Measurements from ENCODE around the gene CORO1C. TPM values are rescaled to one million over a fixed set of nuclear protein-coding genes. Genes with fewer than 3 reads are reported as not detected.

The CORO1C gene
- total and polyA plus RNA-seq, 9 of the 15 experiments (the other 6 are each of a cell fraction or from before 2014, with no cell fraction given), result 55.2 to 280 (median 150) TPM

DNA sequence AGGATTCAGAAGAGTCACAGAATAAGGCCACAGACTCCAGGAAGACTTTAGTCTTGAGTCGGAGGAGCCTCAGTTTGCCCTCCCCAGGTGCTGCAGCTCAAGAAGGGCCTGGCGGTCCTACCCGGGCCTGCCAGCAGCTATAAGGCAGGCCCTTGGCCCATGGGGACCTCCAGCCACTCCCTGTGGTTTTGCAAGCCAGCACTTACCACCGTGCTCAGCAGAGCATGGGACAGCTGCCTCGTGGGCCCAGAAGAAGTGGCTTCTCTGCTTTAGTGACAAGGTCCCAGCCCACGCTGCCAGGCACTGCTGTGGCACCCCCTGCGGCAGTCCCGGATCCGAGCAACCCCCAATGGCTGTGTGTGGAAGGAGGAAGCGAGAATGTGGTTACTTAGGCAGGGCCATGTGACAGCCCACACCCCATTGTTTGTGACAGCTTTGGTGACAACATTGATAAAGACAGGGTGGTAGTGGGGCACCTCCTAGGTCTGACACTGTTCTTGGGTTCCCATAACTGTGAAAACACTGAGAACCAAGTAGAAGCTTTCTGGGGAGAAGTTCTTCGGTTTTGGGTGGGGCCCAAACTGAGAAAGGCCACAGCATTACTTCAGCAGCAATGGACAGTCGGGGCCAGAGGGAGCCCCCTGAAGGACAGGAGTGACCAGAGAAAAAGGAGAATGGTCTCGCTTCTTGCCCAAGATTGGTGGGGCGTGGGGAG is 97.6 kb downstream of the CORO1C start, which contains the start of gene SELPLG (continued):
- TF ChIP-seq, protein P1, sequence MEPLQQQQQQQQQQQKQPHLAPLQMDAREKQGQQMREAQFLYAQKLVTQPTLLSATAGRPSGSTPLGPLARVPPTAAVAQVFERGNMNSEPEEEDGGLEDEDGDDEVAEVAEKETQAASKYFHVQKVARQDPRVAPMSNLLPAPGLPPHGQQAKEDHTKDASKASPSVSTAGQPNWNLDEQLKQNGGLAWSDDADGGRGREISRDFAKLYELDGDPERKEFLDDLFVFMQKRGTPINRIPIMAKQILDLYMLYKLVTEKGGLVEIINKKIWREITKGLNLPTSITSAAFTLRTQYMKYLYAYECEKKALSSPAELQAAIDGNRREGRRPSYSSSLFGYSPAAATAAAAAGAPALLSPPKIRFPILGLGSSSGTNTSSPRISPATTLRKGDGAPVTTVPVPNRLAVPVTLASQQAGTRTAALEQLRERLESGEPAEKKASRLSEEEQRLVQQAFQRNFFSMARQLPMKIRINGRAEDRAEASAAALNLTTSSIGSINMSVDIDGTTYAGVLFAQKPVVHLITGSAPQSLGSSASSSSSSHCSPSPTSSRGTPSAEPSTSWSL (CRISPR knock-in tag; IDR thresholded peaks at IDR 0.05; ENCODE audit: borderline replicate concordance), result 0 out of 2 replicates have a peak, but pooled peaks have one; percentile 66
- no peak for TF ChIP-seq JUND (IDR thresholded peaks at IDR 0.05; ENCODE audit: borderline replicate concordance, low read depth, low read length)
- peak; percentile 10; the same call in 1 of the 3 replicates for TF ChIP-seq JUND (tag; IDR thresholded peaks at IDR 0.05; ENCODE audit: borderline replicate concordance, low read depth, low read length)
- TF ChIP-seq ZNF583 (CRISPR knock-in tag; IDR thresholded peaks at IDR 0.05), result peak; percentile 88
- no peak for TF ChIP-seq CREB1 (IDR thresholded peaks at IDR 0.05)
- 0 out of 2 replicates have a peak, but pooled peaks have one; percentile 23 for TF ChIP-seq CREB1 (CRISPR knock-in tag; IDR thresholded peaks at IDR 0.05)
- no peak for TF ChIP-seq ZNF24 (IDR thresholded peaks at IDR 0.05)
- TF ChIP-seq PHB (CRISPR knock-in tag; IDR thresholded peaks at IDR 0.05), result 0 out of 2 replicates have a peak, but pooled peaks have one; percentile 58
- no peak for TF ChIP-seq ZFP1 (CRISPR knock-in tag; IDR thresholded peaks at IDR 0.05)
- TF ChIP-seq ZNF764 (CRISPR knock-in tag; IDR thresholded peaks at IDR 0.05; ENCODE audit: low read depth), result 0 out of 2 replicates have a peak, but pooled peaks have one; percentile 28
- no peak for TF ChIP-seq CHD2 (IDR thresholded peaks at IDR 0.05; ENCODE audit: low read depth, low read length)
- TF ChIP-seq, protein P2, sequence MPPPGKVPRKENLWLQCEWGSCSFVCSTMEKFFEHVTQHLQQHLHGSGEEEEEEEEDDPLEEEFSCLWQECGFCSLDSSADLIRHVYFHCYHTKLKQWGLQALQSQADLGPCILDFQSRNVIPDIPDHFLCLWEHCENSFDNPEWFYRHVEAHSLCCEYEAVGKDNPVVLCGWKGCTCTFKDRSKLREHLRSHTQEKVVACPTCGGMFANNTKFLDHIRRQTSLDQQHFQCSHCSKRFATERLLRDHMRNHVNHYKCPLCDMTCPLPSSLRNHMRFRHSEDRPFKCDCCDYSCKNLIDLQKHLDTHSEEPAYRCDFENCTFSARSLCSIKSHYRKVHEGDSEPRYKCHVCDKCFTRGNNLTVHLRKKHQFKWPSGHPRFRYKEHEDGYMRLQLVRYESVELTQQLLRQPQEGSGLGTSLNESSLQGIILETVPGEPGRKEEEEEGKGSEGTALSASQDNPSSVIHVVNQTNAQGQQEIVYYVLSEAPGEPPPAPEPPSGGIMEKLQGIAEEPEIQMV (tag; conservative IDR thresholded peaks at IDR 0.05; ENCODE audit: low read depth), result 0 out of 2 replicates have a peak, but pooled peaks have one; percentile 26
- peak; percentile 77 for TF ChIP-seq ZNF311 (CRISPR knock-in tag; IDR thresholded peaks at IDR 0.05)
- peak; percentile 32; the same call in 1 of the 2 replicates for TF ChIP-seq RBFOX2 (IDR thresholded peaks at IDR 0.05; ENCODE audit: low read depth, low read length)
- TF ChIP-seq, protein P3, sequence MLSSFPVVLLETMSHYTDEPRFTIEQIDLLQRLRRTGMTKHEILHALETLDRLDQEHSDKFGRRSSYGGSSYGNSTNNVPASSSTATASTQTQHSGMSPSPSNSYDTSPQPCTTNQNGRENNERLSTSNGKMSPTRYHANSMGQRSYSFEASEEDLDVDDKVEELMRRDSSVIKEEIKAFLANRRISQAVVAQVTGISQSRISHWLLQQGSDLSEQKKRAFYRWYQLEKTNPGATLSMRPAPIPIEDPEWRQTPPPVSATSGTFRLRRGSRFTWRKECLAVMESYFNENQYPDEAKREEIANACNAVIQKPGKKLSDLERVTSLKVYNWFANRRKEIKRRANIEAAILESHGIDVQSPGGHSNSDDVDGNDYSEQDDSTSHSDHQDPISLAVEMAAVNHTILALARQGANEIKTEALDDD (IDR thresholded peaks at IDR 0.05), result no peak
- TF ChIP-seq, protein P4, sequence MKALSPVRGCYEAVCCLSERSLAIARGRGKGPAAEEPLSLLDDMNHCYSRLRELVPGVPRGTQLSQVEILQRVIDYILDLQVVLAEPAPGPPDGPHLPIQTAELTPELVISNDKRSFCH (CRISPR knock-in tag; IDR thresholded peaks at IDR 0.05), result no peak
- TF ChIP-seq, protein P4 (tag; IDR thresholded peaks at IDR 0.05), result 0 out of 2 replicates have a peak, but pooled peaks have one; percentile 35
- TF ChIP-seq POU5F1 (IDR thresholded peaks at IDR 0.05; ENCODE audit: borderline replicate concordance, low read depth, low read length, partially characterized antibody), result no peak
- TF ChIP-seq, protein P5, sequence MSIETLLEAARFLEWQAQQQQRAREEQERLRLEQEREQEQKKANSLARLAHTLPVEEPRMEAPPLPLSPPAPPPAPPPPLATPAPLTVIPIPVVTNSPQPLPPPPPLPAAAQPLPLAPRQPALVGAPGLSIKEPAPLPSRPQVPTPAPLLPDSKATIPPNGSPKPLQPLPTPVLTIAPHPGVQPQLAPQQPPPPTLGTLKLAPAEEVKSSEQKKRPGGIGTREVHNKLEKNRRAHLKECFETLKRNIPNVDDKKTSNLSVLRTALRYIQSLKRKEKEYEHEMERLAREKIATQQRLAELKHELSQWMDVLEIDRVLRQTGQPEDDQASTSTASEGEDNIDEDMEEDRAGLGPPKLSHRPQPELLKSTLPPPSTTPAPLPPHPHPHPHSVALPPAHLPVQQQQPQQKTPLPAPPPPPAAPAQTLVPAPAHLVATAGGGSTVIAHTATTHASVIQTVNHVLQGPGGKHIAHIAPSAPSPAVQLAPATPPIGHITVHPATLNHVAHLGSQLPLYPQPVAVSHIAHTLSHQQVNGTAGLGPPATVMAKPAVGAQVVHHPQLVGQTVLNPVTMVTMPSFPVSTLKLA (conservative IDR thresholded peaks at IDR 0.05), result peak; percentile 46 to 50; a peak in 2 of 4 replicates
- peak; percentile 6; the same call in 1 of the 2 replicates for TF ChIP-seq ZNF584 (CRISPR knock-in tag; IDR thresholded peaks at IDR 0.05; ENCODE audit: low read depth)
- TF ChIP-seq ZFX (CRISPR knock-in tag; IDR thresholded peaks at IDR 0.05), result peak; percentile 72
